KMS-11 (cell line): ENCODE data around the gene ARHGDIG.

Experiments used
- H2AFZ ChIP-seq: fragments of 200-600 bp; sonication (generic); 2 replicates; pipeline ENCODE4 v1.6.1; 2016; ENCODE audit warnings: antibody characterized with exemption, mixed run types, low read depth
- H3K27ac ChIP-seq: fragments of 200-600 bp; sonication (generic); 2 replicates; pipeline ENCODE4 v1.6.1; 2016; ENCODE audit warnings: mild to moderate bottlenecking, mixed run types
- H3K27me3 ChIP-seq: fragments of 200-600 bp; sonication (generic); 2 replicates; pipeline ENCODE4 v1.6.1; 2017; ENCODE audit warnings: mild to moderate bottlenecking, low read depth, mixed run types, moderate library complexity; ENCODE audit not compliant: insufficient read depth
- H3K36me3 ChIP-seq: fragments of 200-600 bp; sonication (generic); 2 replicates; pipeline ENCODE4 v1.6.1; 2017; ENCODE audit warnings: mild to moderate bottlenecking, mixed run types; ENCODE audit not compliant: insufficient read depth
- H3K4me1 ChIP-seq: fragments of 200-600 bp; sonication (generic); 2 replicates; pipeline ENCODE4 v1.6.1; 2016; ENCODE audit warnings: mild to moderate bottlenecking, low read depth, mixed run types; ENCODE audit not compliant: poor library complexity, severe bottlenecking
- H3K4me2 ChIP-seq: fragments of 200-600 bp; sonication (generic); 2 replicates; pipeline ENCODE4 v1.7.0; 2016; ENCODE audit warnings: mild to moderate bottlenecking, mixed run types
- H3K4me3 ChIP-seq: fragments of 200-600 bp; sonication (generic); IDR thresholded peaks from 2 replicates; pipeline ENCODE4 v1.6.1; 2017; ENCODE audit warnings: low read depth, low read length, mixed read lengths; ENCODE audit not compliant: insufficient read depth
- H3K79me2 ChIP-seq: fragments of 200-600 bp; sonication (generic); 2 replicates; pipeline ENCODE4 v1.6.1; 2016; ENCODE audit warnings: low read depth, mixed run types; ENCODE audit not compliant: insufficient read depth
- H3K9ac ChIP-seq: fragments of 200-600 bp; sonication (generic); 2 replicates; pipeline ENCODE4 v1.6.1; 2016; ENCODE audit warnings: mild to moderate bottlenecking, mixed run types
- H4K20me1 ChIP-seq: fragments of 200-600 bp; sonication (generic); 2 replicates; pipeline ENCODE4 v1.6.1; 2016; ENCODE audit warnings: mild to moderate bottlenecking, mixed run types; ENCODE audit not compliant: insufficient read depth
- TF ChIP-seq, protein P1 (sequence below): fragments of 200-600 bp; sonication (generic); conservative IDR thresholded peaks from 2 replicates; pipeline ENCODE4 v1.6.1; 2017; ENCODE audit warnings: low read depth, mild to moderate bottlenecking, antibody characterized with exemption, low read length, moderate library complexity, mixed read lengths

Gene ARHGDIG

DNA sequence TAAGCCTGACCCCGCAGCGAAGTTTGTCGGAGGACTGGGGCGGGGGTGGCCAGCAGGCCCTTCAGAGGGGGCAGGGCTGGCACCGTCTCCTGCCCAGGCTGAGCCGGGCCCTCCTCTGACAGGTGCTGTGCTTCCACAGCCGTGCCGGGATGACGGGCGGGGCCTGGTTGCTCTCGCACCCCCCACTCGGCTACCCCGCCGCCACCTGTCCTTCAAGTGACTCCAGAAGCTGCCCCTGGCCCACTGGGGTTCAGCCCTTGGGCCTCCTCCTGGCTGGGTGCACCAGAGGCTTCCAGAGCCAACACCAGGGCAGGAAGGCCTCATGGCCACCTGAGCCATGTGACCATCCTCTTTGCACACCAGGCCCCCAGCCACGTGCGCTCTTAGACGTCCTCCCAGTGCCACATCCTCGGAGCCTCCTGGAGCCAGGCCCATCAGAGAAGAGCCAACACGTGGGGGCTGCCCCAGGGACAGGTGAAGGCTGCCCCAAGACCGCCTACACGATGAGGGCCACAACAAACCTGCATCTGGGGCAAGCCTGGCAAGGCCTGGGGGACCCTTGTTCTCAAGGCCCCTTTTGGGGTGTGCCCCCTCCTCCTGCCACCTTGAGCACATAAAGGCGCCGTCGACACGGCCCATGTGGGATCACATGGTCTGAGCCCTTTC, 9.8 kb downstream of the ARHGDIG start:
- H3K9ac ChIP-seq = no peak overlapping the region
- H4K20me1 ChIP-seq = no peaks in the 10 kb centered on the region
- H3K36me3 ChIP-seq = no peaks in the 10 kb centered on the region; the same call in 1 of the 2 replicates
- no peak overlapping the region for H3K4me2 ChIP-seq
- no peaks in the 10 kb centered on the region for H3K27me3 ChIP-seq
- no peaks in the 10 kb centered on the region for H3K79me2 ChIP-seq
- H3K27ac ChIP-seq = no peak overlapping the region
- TF ChIP-seq, protein P1, sequence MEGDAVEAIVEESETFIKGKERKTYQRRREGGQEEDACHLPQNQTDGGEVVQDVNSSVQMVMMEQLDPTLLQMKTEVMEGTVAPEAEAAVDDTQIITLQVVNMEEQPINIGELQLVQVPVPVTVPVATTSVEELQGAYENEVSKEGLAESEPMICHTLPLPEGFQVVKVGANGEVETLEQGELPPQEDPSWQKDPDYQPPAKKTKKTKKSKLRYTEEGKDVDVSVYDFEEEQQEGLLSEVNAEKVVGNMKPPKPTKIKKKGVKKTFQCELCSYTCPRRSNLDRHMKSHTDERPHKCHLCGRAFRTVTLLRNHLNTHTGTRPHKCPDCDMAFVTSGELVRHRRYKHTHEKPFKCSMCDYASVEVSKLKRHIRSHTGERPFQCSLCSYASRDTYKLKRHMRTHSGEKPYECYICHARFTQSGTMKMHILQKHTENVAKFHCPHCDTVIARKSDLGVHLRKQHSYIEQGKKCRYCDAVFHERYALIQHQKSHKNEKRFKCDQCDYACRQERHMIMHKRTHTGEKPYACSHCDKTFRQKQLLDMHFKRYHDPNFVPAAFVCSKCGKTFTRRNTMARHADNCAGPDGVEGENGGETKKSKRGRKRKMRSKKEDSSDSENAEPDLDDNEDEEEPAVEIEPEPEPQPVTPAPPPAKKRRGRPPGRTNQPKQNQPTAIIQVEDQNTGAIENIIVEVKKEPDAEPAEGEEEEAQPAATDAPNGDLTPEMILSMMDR = no peak
- H2AFZ ChIP-seq = no peak overlapping the region
- H3K4me1 ChIP-seq = no peaks in the 10 kb centered on the region
- H3K4me3 ChIP-seq = no peak overlapping the region

DNA sequence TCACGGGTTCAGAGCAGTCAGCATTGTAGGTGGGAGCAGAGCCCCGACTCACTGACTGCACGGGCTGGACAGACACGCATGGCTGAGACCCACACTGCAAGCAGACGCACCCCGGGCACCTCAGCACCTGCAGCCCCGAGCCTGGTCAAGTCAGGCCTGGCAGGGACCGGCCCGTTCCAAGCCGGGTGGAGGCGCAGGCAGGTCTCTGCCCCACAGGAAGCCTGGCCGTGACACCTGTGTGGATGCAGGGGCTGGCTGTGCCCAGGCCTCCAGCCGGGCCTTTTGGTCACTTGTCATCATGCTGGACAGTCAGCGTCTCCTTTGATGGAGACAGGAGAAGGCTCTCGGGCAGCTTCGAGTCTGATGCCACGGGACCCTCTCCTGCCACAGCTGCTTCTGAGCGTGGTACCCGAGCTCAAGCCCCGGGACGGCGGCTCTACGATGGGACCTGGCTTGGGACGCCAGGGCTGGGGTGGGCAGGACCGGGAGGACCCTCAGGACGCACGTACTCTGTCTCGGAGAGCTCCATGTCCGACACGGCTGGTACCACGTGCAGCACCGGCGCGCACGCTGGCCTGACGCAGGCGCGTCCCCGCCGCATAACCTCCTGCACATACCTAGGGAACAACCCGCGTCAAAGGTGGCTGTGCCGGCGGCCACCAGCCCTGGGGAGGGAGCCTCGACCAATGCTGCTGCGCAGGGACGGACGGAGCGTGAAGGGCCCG, 10.5 kb downstream of the ARHGDIG start:
- TF ChIP-seq, protein P1 = no peak
- Histone ChIP-seq H3K36me3 (no peaks in the 10 kb centered on the region; the same call in 1 of the 2 replicates), H3K9ac (no peak overlapping the region), H3K79me2 (no peaks in the 10 kb centered on the region), H3K4me1 (no peaks in the 10 kb centered on the region), H3K4me2 (no peak overlapping the region), H4K20me1 (no peaks in the 10 kb centered on the region), H2AFZ (no peak overlapping the region), H3K27ac (no peak overlapping the region), H3K27me3 (no peaks in the 10 kb centered on the region), H3K4me3 (no peak overlapping the region)

DNA sequence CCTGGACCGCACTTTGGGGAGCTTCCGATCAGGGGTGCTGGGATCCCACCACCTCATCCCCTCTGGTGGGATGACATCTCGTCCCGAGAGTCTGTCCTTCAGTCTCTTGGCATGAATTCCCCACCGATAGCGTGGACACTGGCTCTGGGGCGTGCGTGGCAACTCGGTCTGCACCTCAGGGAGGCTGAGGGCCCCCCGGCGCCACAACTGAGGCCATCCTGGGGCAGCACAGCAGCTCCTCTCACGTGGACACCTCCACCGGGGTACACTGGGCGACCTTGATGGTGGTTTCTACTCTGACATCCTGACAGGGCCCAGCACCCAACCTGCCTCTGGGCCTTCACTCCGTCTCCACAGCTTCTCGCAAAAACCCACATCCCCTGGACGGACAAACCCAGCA, 11.1 kb downstream of the ARHGDIG start:
- Histone ChIP-seq H4K20me1 (no peaks in the 10 kb centered on the region), H3K36me3 (no peaks in the 10 kb centered on the region; the same call in 1 of the 2 replicates), H3K4me3 (no peak overlapping the region), H3K9ac (no peak overlapping the region), H3K27ac (no peak overlapping the region), H3K4me1 (no peaks in the 10 kb centered on the region), H3K4me2 (no peak overlapping the region), H3K27me3 (no peaks in the 10 kb centered on the region), H2AFZ (no peak overlapping the region), H3K79me2 (no peaks in the 10 kb centered on the region)
- TF ChIP-seq, protein P1 = no peak

DNA sequence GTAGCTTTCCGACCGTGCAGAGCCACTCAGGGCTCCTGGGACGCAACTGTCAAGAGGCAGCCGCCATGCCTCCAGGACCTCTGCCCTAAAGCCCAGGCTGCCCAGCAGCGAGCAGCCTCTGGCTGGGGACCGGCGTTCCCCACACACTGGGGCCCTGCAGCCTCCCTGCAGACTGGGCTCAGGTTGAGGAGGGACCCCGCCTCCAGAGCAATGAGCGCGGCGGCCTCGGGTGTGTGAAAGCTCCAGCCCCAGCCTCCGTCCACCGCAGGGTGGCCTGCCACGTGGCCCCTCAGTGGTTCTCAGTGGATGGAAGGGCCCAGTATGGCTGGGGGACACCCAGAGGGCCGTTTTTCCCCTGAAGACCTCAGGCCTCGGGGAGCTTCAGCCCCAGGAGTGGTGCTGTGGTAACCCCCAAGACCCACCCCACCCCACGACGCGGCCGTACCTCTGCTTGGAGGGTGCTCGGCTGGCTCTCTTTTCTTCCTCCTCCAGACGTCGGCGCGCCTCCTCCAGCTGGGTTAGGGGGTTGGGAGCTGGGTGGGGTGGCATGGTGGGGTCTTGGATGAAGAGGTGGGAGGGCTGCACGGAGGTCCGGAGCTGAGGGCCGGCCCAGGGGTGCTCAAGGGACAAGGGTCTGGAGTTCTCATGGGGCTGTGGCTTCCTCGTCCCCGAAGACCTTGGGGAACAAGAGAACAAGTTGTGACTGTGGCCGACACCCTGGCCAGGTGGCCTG, 12.8 kb downstream of the ARHGDIG start:
- TF ChIP-seq, protein P1 = no peak
- Histone ChIP-seq H3K9ac (no peak overlapping the region), H3K4me1 (no peaks in the 10 kb centered on the region), H4K20me1 (no peaks in the 10 kb centered on the region), H2AFZ (no peak overlapping the region), H3K79me2 (no peaks in the 10 kb centered on the region), H3K27me3 (no peaks in the 10 kb centered on the region), H3K4me2 (no peak overlapping the region), H3K4me3 (no peak overlapping the region), H3K27ac (no peak overlapping the region), H3K36me3 (no peaks in the 10 kb centered on the region)
